ACC112 (cell line): ENCODE data around the gene DEXI.
"Not testable (repeated sequence)": the region's sequence is repeated elsewhere in the genome, so short reads cannot be mapped to it uniquely, and the experiment has no call there.

Source experiments
- H2AFZ ChIP-seq: fragments of 200-600 bp; sonication (generic); one replicate; pipeline ENCODE4 v1.6.0; 2017; ENCODE audit warnings: antibody characterized with exemption, low read length; ENCODE audit not compliant: unreplicated experiment
- H3K27ac ChIP-seq: fragments of 200-600 bp; sonication (generic); 2 replicates; pipeline ENCODE4 v1.5.1; 2014; ENCODE audit warnings: low read depth, mild to moderate bottlenecking, antibody characterized with exemption, low read length, moderate library complexity
- H3K27me3 ChIP-seq: fragments of 200-600 bp; sonication (generic); 2 replicates; pipeline ENCODE4 v1.6.1; 2014; ENCODE audit warnings: mild to moderate bottlenecking, antibody characterized with exemption, low read length, moderate library complexity, mixed read lengths; ENCODE audit not compliant: insufficient read depth
- H3K36me3 ChIP-seq: fragments of 200-600 bp; sonication (generic); 2 replicates; pipeline ENCODE4 v1.6.1; 2016; ENCODE audit warnings: mild to moderate bottlenecking, antibody characterized with exemption, low read length, moderate library complexity, mixed read lengths; ENCODE audit not compliant: insufficient read depth
- H3K4me1 ChIP-seq: fragments of 200-600 bp; sonication (generic); one replicate; pipeline ENCODE4 v1.6.1; 2016; ENCODE audit warnings: low read length, mixed read lengths; ENCODE audit not compliant: insufficient read depth, unreplicated experiment, control insufficient read depth
- H3K4me3 ChIP-seq: fragments of 200-600 bp; sonication (generic); 2 replicates; pipeline ENCODE4 v1.5.1; 2014; ENCODE audit warnings: mild to moderate bottlenecking, low read depth, low read length
- H3K79me2 ChIP-seq: fragments of 200-600 bp; sonication (generic); one replicate; pipeline ENCODE4 v1.6.0; 2016; ENCODE audit warnings: low read length; ENCODE audit not compliant: control insufficient read depth, unreplicated experiment, insufficient read depth

Gene DEXI

DNA sequence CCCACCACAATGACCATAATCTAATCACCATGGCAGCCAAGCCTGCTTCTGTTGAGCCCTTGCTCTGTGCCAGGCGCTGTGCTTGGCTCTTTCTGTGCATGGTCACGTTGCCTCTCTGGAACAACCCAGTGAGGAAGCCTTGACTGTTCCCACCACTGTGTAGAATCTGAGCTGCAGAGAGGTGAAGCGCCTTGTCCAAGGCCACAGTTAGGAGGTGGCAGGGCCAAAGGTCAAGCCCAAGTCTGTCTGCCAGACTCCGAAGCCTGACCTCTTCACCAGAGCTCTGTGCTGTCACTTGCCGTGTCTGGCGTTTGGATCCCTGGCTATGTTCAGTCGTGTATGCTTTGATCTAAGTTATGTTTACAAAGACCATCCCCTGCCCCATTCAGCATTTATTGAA, 12.6 kb upstream of the DEXI start:
- Histone ChIP-seq H3K4me1 (peaks cover 31% of the 10 kb centered on the region), H3K36me3 (no peaks in the 10 kb centered on the region), H3K79me2 (peaks cover 21% of the 10 kb centered on the region), H3K27ac (no peak overlapping the region), H2AFZ (no peak overlapping the region), H3K4me3 (no peak overlapping the region), H3K27me3 (no peaks in the 10 kb centered on the region)

DNA sequence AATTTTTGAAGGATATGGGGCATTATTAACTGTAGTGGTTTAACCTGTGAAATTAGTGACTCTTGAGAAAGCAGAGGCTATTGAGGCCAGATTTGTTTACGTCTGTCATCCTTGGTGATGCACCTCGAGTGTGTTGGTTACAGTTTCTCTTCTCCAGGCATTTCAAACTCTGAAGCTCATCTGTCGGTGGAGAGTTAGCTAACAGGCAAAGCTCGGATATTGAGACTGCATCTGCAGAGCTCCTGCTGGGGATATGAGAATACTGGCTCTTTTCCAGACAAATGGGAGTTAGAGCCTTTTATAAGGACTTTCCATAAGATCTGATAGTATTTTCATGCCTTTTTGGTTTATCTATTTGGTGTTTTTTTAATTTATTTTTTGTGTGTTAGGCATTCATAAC, 8.8 kb upstream of the DEXI start:
- Histone ChIP-seq H3K79me2 (peaks cover 53% of the 10 kb centered on the region), H3K27me3 (no peaks in the 10 kb centered on the region), H3K27ac (no peak overlapping the region), H2AFZ (no peak overlapping the region), H3K4me3 (no peak overlapping the region), H3K36me3 (no peaks in the 10 kb centered on the region), H3K4me1 (peaks cover 29% of the 10 kb centered on the region)

DNA sequence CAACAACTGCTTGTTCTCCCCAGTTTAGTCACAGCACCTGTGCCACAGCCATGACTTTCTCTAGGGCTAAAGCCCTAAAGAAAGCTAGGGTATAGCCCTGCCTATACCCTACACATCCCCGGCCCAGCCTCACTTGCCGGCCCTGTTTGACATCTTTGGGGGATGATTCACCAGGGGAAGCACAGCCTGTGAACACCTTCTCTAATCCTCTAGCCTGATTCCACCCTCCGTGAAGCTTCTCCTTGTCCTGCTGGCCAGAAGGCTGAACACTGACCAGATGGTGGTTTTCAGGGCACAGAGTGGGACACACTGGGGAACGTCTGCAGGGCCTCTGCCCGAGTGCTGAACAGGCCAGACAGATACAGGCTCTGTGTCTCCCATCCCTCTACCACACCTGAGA, 8.1 kb upstream of the DEXI start:
- peaks cover 36% of the 10 kb centered on the region for H3K4me1 ChIP-seq
- no peaks in the 10 kb centered on the region for H3K27me3 ChIP-seq
- H3K36me3 ChIP-seq: no peaks in the 10 kb centered on the region
- H3K4me3 ChIP-seq: no peak overlapping the region
- H2AFZ ChIP-seq: no peak overlapping the region
- H3K27ac ChIP-seq: no peak overlapping the region
- peaks cover 59% of the 10 kb centered on the region for H3K79me2 ChIP-seq

GRCh38 chr16:10949424-10949970, 7.2 kb upstream of the DEXI start:
- Histone ChIP-seq H2AFZ (no peak overlapping the region), H3K79me2 (peaks cover 65% of the 10 kb centered on the region), H3K27me3 (no peaks in the 10 kb centered on the region), H3K4me1 (peaks cover 37% of the 10 kb centered on the region), H3K4me3 (no peak overlapping the region), H3K27ac (no peak overlapping the region), H3K36me3 (no peaks in the 10 kb centered on the region)

- H3K27ac ChIP-seq: no peak overlapping the region
- H2AFZ ChIP-seq: no peak overlapping the region
- peaks cover 63% of the 10 kb centered on the region for H3K79me2 ChIP-seq
- peaks cover 46% of the 10 kb centered on the region for H3K4me1 ChIP-seq
- H3K27me3 ChIP-seq: no peaks in the 10 kb centered on the region
- H3K4me3 ChIP-seq: no peak overlapping the region
- no peaks in the 10 kb centered on the region for H3K36me3 ChIP-seq
Observed at GRCh38 chr16:10947211-10947787, 5.0 kb upstream of the DEXI start.

GRCh38 chr16:10946308-10946707, 4.0 kb upstream of the DEXI start:
- no peaks in the 10 kb centered on the region for H3K36me3 ChIP-seq
- H2AFZ ChIP-seq: no peak overlapping the region
- peak overlapping the region; percentile 50 for H3K4me3 ChIP-seq
- no peaks in the 10 kb centered on the region for H3K27me3 ChIP-seq
- H3K79me2 ChIP-seq: peaks cover 63% of the 10 kb centered on the region
- no peak overlapping the region for H3K27ac ChIP-seq
- H3K4me1 ChIP-seq: peaks cover 46% of the 10 kb centered on the region

DNA sequence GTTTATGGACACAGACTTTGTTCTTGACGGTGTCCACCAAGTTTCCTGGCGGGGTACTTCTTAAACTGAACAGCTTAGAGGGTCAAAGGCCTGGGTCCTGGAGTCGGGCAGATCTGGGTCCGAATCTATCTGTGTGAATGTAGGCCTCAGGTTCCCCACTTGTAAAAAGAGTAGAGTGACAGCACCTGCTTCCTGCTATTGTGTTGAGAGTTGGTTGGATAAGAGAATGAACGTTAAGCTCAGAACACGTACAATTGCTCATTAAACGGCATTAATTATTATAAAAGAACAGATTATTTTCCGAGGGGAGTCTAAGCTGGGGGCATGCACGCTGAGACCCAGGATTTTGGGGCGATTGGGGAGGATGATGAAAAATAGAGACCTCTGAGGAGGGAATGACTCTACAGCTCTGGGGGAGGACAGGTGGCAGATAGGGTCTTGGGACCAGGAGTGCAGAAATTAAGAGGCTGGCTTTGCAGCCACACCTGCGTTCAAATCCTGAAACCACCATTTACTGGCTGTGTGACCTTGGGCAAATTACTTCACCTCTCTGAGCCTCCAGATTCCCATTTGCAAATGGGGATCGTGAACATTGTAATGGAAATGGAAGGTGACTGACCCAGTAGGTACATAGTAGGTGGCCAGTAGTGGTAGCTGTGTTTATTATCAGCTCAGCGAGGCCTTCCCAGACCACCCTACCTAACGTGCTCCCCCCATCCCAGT, 3.0 kb upstream of the DEXI start:
- peak overlapping the region; percentile 92 for H3K4me3 ChIP-seq
- peak overlapping the region; percentile 86 for H2AFZ ChIP-seq
- no peaks in the 10 kb centered on the region for H3K36me3 ChIP-seq
- H3K27me3 ChIP-seq: no peaks in the 10 kb centered on the region
- H3K4me1 ChIP-seq: peaks cover 42% of the 10 kb centered on the region
- no peak overlapping the region for H3K27ac ChIP-seq
- H3K79me2 ChIP-seq: peaks cover 65% of the 10 kb centered on the region

DNA sequence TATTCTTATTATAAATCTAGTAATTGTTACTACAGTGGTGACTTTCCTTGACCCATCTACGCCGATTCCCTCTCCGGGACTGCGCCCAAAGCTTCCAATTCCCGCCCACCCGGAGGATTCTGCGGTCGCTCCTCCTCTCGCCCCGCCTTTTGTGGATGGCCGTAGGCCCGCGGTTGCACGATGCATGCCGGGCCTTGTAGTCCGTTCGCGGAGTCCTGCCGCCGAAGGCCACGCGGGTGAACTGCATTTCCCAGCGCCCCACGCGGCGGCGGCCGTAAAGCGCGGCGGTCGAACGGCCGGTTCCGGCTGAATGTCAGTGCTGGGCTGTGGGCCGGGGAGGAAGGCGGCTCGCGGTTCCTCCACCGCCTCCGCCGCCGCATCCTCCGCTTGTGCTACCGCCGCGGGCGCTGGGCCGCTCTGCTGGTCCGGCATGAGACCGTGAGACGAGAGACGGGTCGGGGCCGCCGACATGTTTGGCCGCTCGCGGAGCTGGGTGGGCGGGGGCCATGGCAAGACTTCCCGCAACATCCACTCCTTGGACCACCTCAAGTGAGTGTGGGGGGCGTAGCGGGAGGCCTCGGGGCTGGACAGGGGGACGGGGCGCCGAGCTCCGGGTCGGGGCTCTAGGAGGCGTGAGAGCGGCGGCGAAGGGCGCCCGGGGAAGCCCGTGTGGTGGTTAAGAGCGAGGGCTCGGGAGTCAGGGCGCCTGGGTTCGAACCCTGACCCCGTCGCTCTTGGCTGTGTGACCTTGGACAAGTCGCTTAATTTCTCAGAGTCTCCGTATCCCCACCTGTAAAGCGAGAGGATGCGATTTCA, 2.2 kb upstream of the DEXI start, which contains the start of gene CLEC16A:
Gene CLEC16A (plus strand): TSS at position 316 of the 816 bp plus-strand sequence. CDS start 154 bp downstream, at position 470.
- peaks cover 65% of the 10 kb centered on the region for H3K79me2 ChIP-seq
- peak within 1 kb of the TSS; percentile 92 for H3K4me3 ChIP-seq
- H3K27ac ChIP-seq: no peak within 1 kb of the TSS
- peaks cover 42% of the 10 kb centered on the region for H3K4me1 ChIP-seq
- H2AFZ ChIP-seq: peak within 1 kb of the TSS; percentile 86
- no peaks in the 10 kb centered on the region for H3K27me3 ChIP-seq
- no peaks in the 10 kb centered on the region for H3K36me3 ChIP-seq

- Histone ChIP-seq H3K27me3 (no peaks in the 10 kb centered on the region), H3K4me1 (peaks cover 50% of the 10 kb centered on the region), H3K27ac (no peak overlapping the region), H3K4me3 (peak overlapping the region; percentile 85), H2AFZ (no peak overlapping the region), H3K36me3 (no peaks in the 10 kb centered on the region), H3K79me2 (peaks cover 66% of the 10 kb centered on the region)
Observed at GRCh38 chr16:10943064-10943353, 741 bp upstream of the DEXI start.

GRCh38 chr16:10941935-10942351, 325 bp downstream of the DEXI start:
- H3K36me3 ChIP-seq, H2AFZ ChIP-seq, H3K27me3 ChIP-seq, H3K27ac ChIP-seq: not testable (repeated sequence)
- H3K4me1 ChIP-seq: peaks cover 59% of the 10 kb centered on the region
- H3K4me3 ChIP-seq: peak overlapping the region; percentile 85
- peaks cover 70% of the 10 kb centered on the region for H3K79me2 ChIP-seq
